ENCODE results near the gene TRIM42. TPM values are rescaled to one million over a fixed set of nuclear protein-coding genes. Genes with fewer than 3 reads are reported as not detected.

TRIM42 gene
- total and polyA plus RNA-seq, 2 experiments from 2014 or later, result not detected

DNA sequence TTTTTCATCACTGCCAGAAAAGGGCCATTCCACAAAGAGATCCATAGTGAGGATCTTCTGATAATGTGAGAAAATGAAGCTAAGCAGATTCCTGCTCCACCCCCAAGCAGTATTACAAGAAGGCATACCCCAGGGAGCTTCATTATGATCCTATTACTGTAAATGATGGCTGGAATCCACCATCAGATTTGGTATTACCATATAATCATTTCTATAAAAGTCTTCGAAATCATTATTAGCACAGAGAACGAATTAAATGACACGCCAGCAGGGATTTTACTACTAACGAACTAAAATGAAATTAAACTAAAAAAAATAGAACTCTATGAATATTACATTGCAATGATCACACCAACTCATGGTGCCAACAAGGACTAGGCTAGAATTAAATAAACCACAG, 24.4 kb downstream of the TRIM42 start:
- TF ChIP-seq, protein P1, sequence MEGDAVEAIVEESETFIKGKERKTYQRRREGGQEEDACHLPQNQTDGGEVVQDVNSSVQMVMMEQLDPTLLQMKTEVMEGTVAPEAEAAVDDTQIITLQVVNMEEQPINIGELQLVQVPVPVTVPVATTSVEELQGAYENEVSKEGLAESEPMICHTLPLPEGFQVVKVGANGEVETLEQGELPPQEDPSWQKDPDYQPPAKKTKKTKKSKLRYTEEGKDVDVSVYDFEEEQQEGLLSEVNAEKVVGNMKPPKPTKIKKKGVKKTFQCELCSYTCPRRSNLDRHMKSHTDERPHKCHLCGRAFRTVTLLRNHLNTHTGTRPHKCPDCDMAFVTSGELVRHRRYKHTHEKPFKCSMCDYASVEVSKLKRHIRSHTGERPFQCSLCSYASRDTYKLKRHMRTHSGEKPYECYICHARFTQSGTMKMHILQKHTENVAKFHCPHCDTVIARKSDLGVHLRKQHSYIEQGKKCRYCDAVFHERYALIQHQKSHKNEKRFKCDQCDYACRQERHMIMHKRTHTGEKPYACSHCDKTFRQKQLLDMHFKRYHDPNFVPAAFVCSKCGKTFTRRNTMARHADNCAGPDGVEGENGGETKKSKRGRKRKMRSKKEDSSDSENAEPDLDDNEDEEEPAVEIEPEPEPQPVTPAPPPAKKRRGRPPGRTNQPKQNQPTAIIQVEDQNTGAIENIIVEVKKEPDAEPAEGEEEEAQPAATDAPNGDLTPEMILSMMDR (IDR thresholded peaks at IDR 0.05; ENCODE audit: low read depth, low read length), result no peak
- DNase-seq (ENCODE audit: low read depth in 1 of 2, low spot score in 1 of 2), result no peak
- no peaks in the 10 kb centered on the region for H3K9me3 ChIP-seq (ENCODE audit: low read depth)
- no peaks in the 10 kb centered on the region for H3K27me3 ChIP-seq
- H3K4me3 ChIP-seq, result no peak overlapping the region
- H3K4me1 ChIP-seq (ENCODE audit: low read depth), result no peaks in the 10 kb centered on the region
- no peak overlapping the region for H3K27ac ChIP-seq
- H3K36me3 ChIP-seq, result no peaks in the 10 kb centered on the region

DNA sequence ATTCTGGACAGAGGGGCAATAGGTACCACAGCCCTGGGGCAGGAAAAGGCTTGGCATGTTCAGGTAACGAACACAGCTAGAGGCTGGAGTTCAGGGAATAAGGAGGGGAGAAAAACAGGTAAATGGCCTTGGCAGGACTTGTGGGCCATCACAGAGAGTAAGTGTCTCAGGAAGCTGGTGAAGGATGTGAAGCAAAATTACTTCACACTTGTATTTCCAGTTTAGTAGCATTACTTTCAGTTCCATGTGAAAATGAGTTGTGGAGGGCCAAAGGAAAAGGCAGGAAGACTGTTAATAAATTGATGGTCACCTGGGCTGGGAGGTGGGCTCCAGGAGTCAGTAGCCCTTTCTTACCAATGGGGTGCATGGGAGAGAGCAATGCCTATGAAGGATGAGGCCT, 25.6 kb downstream of the TRIM42 start:
- Histone ChIP-seq H3K4me1 (ENCODE audit: low read depth) (no peaks in the 10 kb centered on the region), H3K36me3 (no peaks in the 10 kb centered on the region), H3K4me3 (no peak overlapping the region), H3K27me3 (no peaks in the 10 kb centered on the region), H3K9me3 (ENCODE audit: low read depth) (no peaks in the 10 kb centered on the region), H3K27ac (no peak overlapping the region)
- DNase-seq (ENCODE audit: low read depth in 1 of 2, low spot score in 1 of 2), result no peak
- TF ChIP-seq, protein P1 (IDR thresholded peaks at IDR 0.05; ENCODE audit: low read depth, low read length), result no peak

DNA sequence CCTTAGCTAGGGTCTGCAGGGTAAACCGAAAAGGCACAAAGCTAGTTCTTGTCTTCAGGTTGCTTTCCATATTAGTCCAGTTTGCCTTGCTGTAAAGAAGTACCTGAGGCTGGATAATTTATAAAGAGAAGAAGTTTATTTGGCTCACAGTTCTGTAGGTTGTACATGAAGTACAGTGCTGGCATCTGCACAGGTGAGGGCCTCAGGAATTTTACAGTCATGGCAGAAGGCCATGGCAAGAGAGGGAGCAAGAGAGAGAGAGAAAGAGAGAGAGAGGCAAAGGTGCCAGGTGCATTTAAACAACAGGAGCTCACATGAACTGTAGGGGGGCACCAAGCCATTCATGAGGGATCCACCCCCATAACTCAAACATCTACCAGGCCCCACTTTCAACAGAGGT, 26.9 kb downstream of the TRIM42 start:
- Histone ChIP-seq H3K27ac (no peak overlapping the region), H3K27me3 (no peaks in the 10 kb centered on the region), H3K4me3 (no peak overlapping the region), H3K4me1 (ENCODE audit: low read depth) (no peaks in the 10 kb centered on the region), H3K36me3 (no peaks in the 10 kb centered on the region), H3K9me3 (ENCODE audit: low read depth) (no peaks in the 10 kb centered on the region)
- DNase-seq (ENCODE audit: low read depth in 1 of 2, low spot score in 1 of 2), result no peak
- TF ChIP-seq, protein P1 (IDR thresholded peaks at IDR 0.05; ENCODE audit: low read depth, low read length), result no peak

DNA sequence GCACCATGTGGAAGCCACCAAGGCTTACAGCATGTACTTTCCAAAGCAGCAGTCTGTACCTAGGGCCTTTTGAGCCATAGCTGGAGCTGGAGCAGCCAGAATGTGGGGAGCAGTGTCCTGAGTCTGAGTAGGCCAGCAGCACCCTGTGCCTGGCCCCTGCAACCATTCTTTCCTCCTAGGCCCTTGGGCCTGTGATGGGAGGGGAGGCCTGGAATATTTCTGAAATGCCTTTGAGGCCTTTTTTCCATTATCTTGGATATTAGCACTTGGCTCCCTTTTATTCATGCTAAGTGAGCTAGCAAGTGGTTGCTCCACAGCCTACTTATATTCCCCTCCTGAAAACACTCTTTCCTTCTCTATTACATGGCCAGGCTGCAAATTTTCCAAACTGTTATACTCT, 28.1 kb downstream of the TRIM42 start:
- DNase-seq (ENCODE audit: low read depth in 1 of 2, low spot score in 1 of 2), result no peak
- Histone ChIP-seq H3K9me3 (ENCODE audit: low read depth) (no peaks in the 10 kb centered on the region), H3K27me3 (no peaks in the 10 kb centered on the region)

DNA sequence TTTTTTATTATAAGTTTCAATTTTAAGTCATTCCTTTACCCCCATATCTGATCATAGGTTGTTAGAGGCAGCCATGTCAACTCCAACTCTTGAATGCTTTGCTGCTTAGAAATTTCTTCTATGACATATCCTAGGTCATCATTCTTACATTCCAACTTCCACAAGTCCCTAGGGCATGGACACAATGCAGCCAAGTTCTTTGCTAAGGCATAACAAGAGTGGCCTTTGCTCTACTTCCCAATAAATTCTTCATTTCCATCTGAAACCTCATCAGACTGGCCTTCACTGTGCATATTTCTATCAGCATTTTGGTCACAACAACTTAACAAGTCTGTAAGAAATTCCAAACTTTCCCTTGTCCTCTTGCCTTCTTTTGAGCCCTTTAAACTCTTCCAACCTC, 28.5 kb downstream of the TRIM42 start:
- no peaks in the 10 kb centered on the region for H3K27me3 ChIP-seq
- no peaks in the 10 kb centered on the region for H3K36me3 ChIP-seq
- H3K27ac ChIP-seq, result no peak overlapping the region
- TF ChIP-seq, protein P1 (IDR thresholded peaks at IDR 0.05; ENCODE audit: low read depth, low read length), result no peak
- no peak overlapping the region for H3K4me3 ChIP-seq
- no peaks in the 10 kb centered on the region for H3K9me3 ChIP-seq (ENCODE audit: low read depth)
- DNase-seq (ENCODE audit: low read depth in 1 of 2, low spot score in 1 of 2), result no peak
- H3K4me1 ChIP-seq (ENCODE audit: low read depth), result no peaks in the 10 kb centered on the region

More for the DNA sequence above, 28.1 kb downstream of the TRIM42 start:
- H3K4me3 ChIP-seq, result no peak overlapping the region
- H3K27ac ChIP-seq, result no peak overlapping the region
- H3K4me1 ChIP-seq (ENCODE audit: low read depth), result no peaks in the 10 kb centered on the region
- TF ChIP-seq, protein P1 (IDR thresholded peaks at IDR 0.05; ENCODE audit: low read depth, low read length), result no peak
- H3K36me3 ChIP-seq, result no peaks in the 10 kb centered on the region

DNA sequence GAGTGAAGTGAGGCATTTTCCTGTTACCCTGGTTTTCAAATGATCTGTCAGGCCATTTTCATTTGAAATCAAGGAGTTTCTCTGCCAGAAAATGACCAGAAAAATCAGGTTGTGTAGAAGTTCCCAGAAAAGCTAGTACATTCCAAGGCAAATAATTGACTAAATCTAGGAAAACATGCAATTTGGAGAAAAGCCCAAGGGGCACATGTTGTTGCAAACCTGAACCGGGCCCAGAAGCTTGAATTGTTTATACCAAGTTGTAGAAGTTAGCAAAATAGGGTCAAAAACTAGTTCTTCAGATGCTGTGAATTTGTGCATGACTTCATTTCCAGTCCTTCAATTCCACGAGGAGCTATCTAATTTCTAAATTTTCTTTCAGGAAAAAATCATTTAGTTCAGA, 31.0 kb downstream of the TRIM42 start:
- no peaks in the 10 kb centered on the region for H3K4me1 ChIP-seq (ENCODE audit: low read depth)
- no peaks in the 10 kb centered on the region for H3K36me3 ChIP-seq
- TF ChIP-seq, protein P1 (IDR thresholded peaks at IDR 0.05; ENCODE audit: low read depth, low read length), result no peak
- no peak for DNase-seq (ENCODE audit: low read depth in 1 of 2, low spot score in 1 of 2)
- no peak overlapping the region for H3K4me3 ChIP-seq
- H3K27ac ChIP-seq, result no peak overlapping the region
- H3K27me3 ChIP-seq, result no peaks in the 10 kb centered on the region
- no peaks in the 10 kb centered on the region for H3K9me3 ChIP-seq (ENCODE audit: low read depth)

Measured in cardiac muscle cell (in vitro differentiated cells and primary cell).